ENCODE measurements around the gene NDUFB2.

NDUFB2 gene

DNA sequence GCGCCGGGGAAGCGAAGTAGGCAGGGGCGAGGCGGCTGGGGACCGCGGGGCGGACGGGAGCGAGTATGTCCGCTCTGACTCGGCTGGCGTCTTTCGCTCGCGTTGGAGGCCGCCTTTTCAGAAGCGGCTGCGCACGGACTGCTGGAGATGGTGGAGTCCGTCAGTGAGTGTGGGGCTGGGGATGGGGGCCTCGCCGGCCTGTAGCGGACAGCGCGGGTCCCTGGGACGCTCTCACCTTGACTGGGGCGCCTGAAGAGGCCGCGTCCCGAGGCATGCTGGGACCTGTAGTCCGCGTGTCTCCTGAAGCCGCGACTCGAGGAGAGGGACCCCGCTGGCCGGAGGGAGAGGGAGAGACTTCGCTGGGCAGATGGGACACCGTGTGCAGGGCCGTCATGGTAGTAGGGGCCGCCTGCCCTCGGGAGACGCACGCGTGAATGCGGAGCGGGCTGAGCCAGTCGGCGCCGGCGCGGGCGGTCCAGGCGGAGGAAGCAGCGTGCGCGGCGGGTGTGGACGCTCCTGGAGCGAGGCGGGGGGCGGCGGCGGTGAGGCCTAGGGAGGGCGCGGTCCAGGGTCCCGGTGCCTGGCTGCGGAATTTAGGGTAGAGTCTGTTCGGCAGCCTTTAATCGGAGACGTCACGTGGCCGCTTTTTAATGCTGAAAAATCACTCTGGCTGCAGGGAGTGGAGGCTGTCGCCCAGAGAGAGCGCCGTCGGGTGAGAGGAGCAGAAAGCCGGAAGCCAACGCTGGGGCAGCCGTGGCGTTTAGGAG lies at the start of gene NDUFB2:
Gene NDUFB2, plus strand, starts transcription at position 29 of the 767 bp plus-strand sequence. Its CDS starts 37 bp downstream, at position 66.
- Mint-ChIP-seq H3K4me1 (peaks cover 42% of the 10 kb centered on the region), H3K27ac (peak within 1 kb of the TSS; percentile 96), H3K27me3 (no peaks in the 10 kb centered on the region), H3K4me3 (peak within 1 kb of the TSS; percentile 93), H3K36me3 (peaks cover 8% of the 10 kb centered on the region), H3K9me3 (no peaks in the 10 kb centered on the region)
- peak; percentile 84 for DNase-seq
- CTCF ChIA-PET: interaction anchor here (0.5 to 1.0 kb wide), 2 partner anchors 21 to 270 kb away, joined by 3 to 4 read pairs; no protein-coding TSS in a partner anchor

DNA sequence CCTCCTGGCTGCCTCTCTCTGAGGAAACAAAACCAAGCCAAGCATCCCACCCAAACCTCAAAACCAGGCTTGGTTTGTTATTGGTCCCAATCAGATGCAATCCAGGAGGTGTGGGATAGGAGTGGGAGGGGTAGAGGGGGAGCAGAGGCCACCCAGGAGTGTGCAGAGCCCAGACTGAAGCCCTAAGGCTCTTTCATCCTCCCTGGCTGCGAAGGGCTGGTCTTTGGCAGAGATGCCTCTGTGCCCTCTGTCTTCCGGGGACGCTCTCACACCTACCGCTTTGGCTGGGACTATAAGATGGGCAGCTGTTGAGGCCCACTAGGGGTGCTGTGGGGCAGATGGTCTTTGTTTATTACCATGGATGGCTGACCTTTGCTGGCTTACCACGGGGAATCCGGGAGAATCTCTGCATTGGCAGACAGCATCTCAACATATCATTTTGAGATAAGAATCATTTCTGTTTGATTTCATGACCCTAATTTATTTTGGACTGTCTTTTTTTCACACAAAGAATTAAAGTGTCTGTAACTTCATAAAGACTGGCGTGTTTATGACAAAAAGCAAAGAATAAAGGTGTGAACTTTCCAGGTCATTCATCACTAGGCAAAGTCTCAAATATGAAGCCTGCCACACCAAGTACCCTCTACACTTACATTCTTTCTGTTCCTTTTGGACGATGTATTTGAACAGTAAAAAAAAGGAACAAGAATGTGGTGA lies 49.4 kb upstream of the NDUFB2 start:
- peak; percentile 54 for DNase-seq
- Mint-ChIP-seq H3K27me3 (peaks cover 65% of the 10 kb centered on the region), H3K36me3 (no peaks in the 10 kb centered on the region), H3K4me3 (no peak overlapping the region), H3K4me1 (peaks cover 2% of the 10 kb centered on the region), H3K27ac (no peak overlapping the region), H3K9me3 (no peaks in the 10 kb centered on the region)
- CTCF ChIA-PET: interaction anchor here (0.6 to 2.1 kb wide), 2 partner anchors 10 to 354 kb away, joined by 3 to 6 read pairs; no protein-coding TSS in a partner anchor

DNA sequence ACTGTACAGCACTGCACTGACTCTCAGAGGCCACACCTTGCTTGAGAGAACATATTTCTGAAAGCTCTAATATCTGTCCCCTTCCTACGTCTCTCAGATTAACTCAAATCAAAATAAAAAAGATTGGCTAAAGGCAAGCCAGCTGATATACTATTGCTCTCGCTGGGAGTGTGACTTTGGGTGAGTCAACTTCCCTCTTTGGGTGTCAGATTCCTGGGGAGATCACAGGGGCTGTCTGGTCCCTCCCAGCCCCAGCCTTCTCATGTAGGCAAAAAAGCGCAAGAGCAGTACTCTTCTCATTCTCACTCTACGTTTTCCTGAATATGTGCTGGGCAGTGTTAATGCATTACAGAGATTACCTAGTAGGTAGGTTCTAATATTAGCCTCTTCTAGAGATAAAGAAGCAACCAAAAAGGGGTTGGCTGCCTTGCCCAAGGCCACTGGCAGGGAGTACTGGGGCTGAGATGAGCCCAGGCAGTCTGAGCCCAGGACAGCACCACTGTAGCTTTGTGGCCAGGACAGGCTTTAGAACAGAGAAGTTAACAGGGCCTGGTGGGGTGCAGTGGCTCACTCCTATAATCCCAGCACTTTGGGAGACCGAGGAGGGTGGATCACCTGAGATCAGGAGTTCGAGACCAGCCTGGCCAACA lies 46.8 kb upstream of the NDUFB2 start:
- Mint-ChIP-seq H3K27me3 (peaks cover 49% of the 10 kb centered on the region), H3K4me3 (no peak overlapping the region), H3K4me1 (peaks cover 4% of the 10 kb centered on the region), H3K36me3 (no peaks in the 10 kb centered on the region), H3K9me3 (no peaks in the 10 kb centered on the region), H3K27ac (no peak overlapping the region)
- CTCF ChIA-PET: no interaction called here
- no peak for DNase-seq

GRCh38 chr7:140650367-140650766 lies 46.1 kb upstream of the NDUFB2 start:
- no peak overlapping the region for H3K27ac Mint-ChIP-seq
- CTCF ChIA-PET: no interaction called here
- peaks cover 4% of the 10 kb centered on the region for H3K4me1 Mint-ChIP-seq
- no peak overlapping the region for H3K4me3 Mint-ChIP-seq
- no peak for DNase-seq
- peaks cover 42% of the 10 kb centered on the region for H3K27me3 Mint-ChIP-seq
- H3K9me3 Mint-ChIP-seq: no peaks in the 10 kb centered on the region
- no peaks in the 10 kb centered on the region for H3K36me3 Mint-ChIP-seq

- peak; percentile 39 for DNase-seq
- Mint-ChIP-seq H3K36me3 (no peaks in the 10 kb centered on the region), H3K27me3 (peaks cover 39% of the 10 kb centered on the region), H3K27ac (no peak overlapping the region), H3K9me3 (no peaks in the 10 kb centered on the region), H3K4me3 (no peak overlapping the region), H3K4me1 (peaks cover 21% of the 10 kb centered on the region)
- CTCF ChIA-PET: interaction anchor here (0.6 to 1.6 kb wide), 12 partner anchors 9 to 358 kb away, joined by 3 to 10 read pairs (median 4); no protein-coding TSS in a partner anchor
These were observed 43.0 kb upstream of the NDUFB2 start for GRCh38 chr7:140653319-140654108.

DNA sequence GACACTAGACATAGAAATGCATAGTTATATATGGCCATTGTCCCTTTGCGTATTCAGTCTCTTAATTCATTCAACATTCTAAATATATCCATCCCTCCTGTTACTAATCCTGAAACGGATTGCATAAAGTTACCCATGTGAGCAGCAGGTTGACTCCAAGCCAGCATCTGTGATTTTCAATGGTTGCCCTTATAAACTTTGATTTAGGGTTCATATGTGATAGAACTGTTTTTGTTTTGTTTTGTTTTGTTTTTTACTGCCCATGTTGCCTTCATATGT lies 42.5 kb upstream of the NDUFB2 start:
- CTCF ChIA-PET: interaction anchor here (0.6 to 1.6 kb wide), 11 partner anchors 9 to 357 kb away, joined by 3 to 10 read pairs (median 4); no protein-coding TSS in a partner anchor
- Mint-ChIP-seq H3K27ac (no peak overlapping the region), H3K36me3 (no peaks in the 10 kb centered on the region), H3K4me3 (no peak overlapping the region), H3K9me3 (no peaks in the 10 kb centered on the region), H3K27me3 (peaks cover 39% of the 10 kb centered on the region), H3K4me1 (peaks cover 21% of the 10 kb centered on the region)
- DNase-seq: no peak

GRCh38 chr7:140654661-140655060 lies 41.8 kb upstream of the NDUFB2 start:
- H3K36me3 Mint-ChIP-seq: no peaks in the 10 kb centered on the region
- H3K9me3 Mint-ChIP-seq: no peaks in the 10 kb centered on the region
- no peak overlapping the region for H3K27ac Mint-ChIP-seq
- DNase-seq: no peak
- H3K27me3 Mint-ChIP-seq: peaks cover 45% of the 10 kb centered on the region
- H3K4me3 Mint-ChIP-seq: no peak overlapping the region
- CTCF ChIA-PET: no interaction called here
- peaks cover 21% of the 10 kb centered on the region for H3K4me1 Mint-ChIP-seq

- no peak for DNase-seq
- Mint-ChIP-seq H3K9me3 (no peaks in the 10 kb centered on the region), H3K4me3 (peak overlapping the region; percentile 1), H3K27ac (peak overlapping the region; percentile 46), H3K36me3 (no peaks in the 10 kb centered on the region), H3K4me1 (peaks cover 21% of the 10 kb centered on the region), H3K27me3 (peaks cover 50% of the 10 kb centered on the region)
- CTCF ChIA-PET: interaction anchor here (1.0 to 2.2 kb wide), 5 partner anchors 9 to 156 kb away, joined by 3 to 7 read pairs (median 4); no protein-coding TSS in a partner anchor
These were observed 40.7 kb upstream of the NDUFB2 start for GRCh38 chr7:140655511-140656408.

- Mint-ChIP-seq H3K4me3 (peak overlapping the region; percentile 58), H3K36me3 (no peaks in the 10 kb centered on the region), H3K9me3 (no peaks in the 10 kb centered on the region), H3K4me1 (peaks cover 21% of the 10 kb centered on the region), H3K27me3 (peaks cover 41% of the 10 kb centered on the region), H3K27ac (peak overlapping the region; percentile 46)
- CTCF ChIA-PET: interaction anchor here (1.2 to 2.2 kb wide), 4 partner anchors 10 to 155 kb away, joined by 3 to 7 read pairs (median 5); no protein-coding TSS in a partner anchor
- DNase-seq: peak; percentile 65
These were observed 39.7 kb upstream of the NDUFB2 start for GRCh38 chr7:140656548-140657515.

DNA sequence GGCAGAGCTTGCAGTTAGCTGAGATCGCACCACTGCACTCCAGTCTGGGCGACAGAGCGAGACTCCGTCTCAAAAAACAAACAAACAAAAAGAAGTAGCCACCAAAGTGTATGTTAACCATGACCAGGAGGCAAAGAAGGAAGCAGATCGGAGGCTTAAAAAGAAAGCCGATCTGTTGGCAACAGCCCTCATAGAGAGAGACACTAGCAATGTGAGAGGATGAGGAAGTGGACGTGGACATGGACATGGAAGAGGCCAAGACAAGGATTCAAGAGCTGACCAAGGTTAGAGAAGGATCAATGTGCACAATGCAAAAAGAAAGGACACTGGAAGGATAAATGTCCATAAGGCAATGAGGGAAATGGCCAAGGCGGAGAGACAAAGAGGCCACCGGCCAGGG lies 38.6 kb upstream of the NDUFB2 start:
- DNase-seq: no peak
- CTCF ChIA-PET: interaction anchor here (2.2 kb wide), 1 partner anchor 17 kb away, joined by 7 read pairs; no protein-coding TSS in a partner anchor
- H3K4me3 Mint-ChIP-seq: no peak overlapping the region
- peaks cover 35% of the 10 kb centered on the region for H3K27me3 Mint-ChIP-seq
- H3K27ac Mint-ChIP-seq: no peak overlapping the region
- no peaks in the 10 kb centered on the region for H3K36me3 Mint-ChIP-seq
- H3K9me3 Mint-ChIP-seq: no peaks in the 10 kb centered on the region
- peaks cover 21% of the 10 kb centered on the region for H3K4me1 Mint-ChIP-seq

DNA sequence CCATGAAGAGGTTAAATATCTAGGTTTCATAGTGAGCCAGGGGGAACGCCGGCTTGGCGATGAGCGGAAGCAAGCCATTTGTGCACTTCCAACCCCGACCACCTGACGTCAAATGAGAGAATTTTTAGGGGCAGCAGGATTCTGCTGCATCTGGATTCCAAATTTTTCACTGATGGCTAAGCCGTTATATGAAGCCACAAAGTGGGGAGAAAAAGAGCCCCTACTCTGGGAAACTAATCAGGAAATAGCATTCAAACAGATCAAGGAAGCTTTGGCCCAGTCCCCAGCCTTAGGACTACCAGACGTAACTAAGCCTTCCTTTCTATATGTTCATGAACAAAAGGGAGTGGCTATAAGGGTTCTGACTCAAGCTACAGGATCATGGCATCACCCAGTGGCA lies 36.7 kb upstream of the NDUFB2 start:
- H3K27me3 Mint-ChIP-seq: peaks cover 34% of the 10 kb centered on the region
- no peak overlapping the region for H3K27ac Mint-ChIP-seq
- DNase-seq: no peak
- peaks cover 19% of the 10 kb centered on the region for H3K4me1 Mint-ChIP-seq
- H3K36me3 Mint-ChIP-seq: no peaks in the 10 kb centered on the region
- H3K9me3 Mint-ChIP-seq: no peaks in the 10 kb centered on the region
- H3K4me3 Mint-ChIP-seq: no peak overlapping the region
- CTCF ChIA-PET: interaction anchor here (1.9 kb wide), 1 partner anchor 151 kb away, joined by 5 read pairs; no protein-coding TSS in a partner anchor

DNA sequence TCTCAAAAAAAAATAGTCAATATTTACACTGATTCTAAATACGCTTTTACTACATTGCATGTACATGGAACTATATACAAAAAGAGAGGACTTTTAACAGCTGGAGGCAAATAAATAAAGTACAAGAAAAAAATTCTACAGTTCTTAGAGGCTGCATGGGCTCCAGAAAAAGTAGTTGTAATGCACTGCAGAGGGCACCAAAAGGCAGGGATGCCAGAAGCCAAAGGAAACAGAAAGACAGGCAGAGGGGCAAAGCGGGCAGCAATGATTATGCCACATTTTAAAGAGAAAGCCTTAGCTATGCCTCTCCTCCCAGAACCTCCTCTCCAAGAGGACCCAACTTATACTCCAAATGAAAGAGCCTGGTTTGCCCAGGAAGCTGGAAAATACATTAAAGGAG lies 35.4 kb upstream of the NDUFB2 start:
- CTCF ChIA-PET: interaction anchor here (0.7 to 1.9 kb wide), 2 partner anchors 150 to 242 kb away, joined by 4 to 5 read pairs; no protein-coding TSS in a partner anchor
- H3K4me1 Mint-ChIP-seq: peaks cover 13% of the 10 kb centered on the region
- no peaks in the 10 kb centered on the region for H3K36me3 Mint-ChIP-seq
- H3K27me3 Mint-ChIP-seq: peaks cover 37% of the 10 kb centered on the region
- no peak overlapping the region for H3K4me3 Mint-ChIP-seq
- DNase-seq: no peak
- no peak overlapping the region for H3K27ac Mint-ChIP-seq
- H3K9me3 Mint-ChIP-seq: no peaks in the 10 kb centered on the region

Measured in activated naive CD4-positive, alpha-beta T cell treated with anti-CD3 and anti-CD28 coated beads, Interleukin-2, amount 10 ng/mL, durations not matched to agents 7 days and 5 days (primary cell).